ENCODE data around the gene SEMA6A.

SEMA6A gene

DNA sequence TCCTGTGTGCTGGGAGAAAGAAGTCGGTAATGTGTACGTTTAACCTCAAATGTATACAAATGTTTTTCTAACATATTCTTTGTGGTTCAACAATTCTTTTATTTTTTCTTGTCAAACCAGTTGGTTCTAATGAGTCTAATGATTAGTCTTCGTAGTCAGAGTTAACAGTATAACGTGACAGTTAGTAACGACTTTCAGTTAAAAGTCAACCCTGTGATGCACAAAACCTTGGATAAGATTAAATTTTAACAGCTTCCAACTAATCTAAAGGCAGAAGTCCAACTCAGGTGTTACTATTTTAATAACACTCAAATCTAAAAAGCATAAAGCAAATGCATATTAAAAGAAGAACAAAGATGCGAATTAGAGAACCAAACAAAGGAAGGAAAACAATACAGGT, 47.0 kb downstream of the SEMA6A start:
- DNase-seq (ENCODE audit: low read depth in 1 of 2, low spot score in 1 of 2) = no peak
- TF ChIP-seq, protein P1, sequence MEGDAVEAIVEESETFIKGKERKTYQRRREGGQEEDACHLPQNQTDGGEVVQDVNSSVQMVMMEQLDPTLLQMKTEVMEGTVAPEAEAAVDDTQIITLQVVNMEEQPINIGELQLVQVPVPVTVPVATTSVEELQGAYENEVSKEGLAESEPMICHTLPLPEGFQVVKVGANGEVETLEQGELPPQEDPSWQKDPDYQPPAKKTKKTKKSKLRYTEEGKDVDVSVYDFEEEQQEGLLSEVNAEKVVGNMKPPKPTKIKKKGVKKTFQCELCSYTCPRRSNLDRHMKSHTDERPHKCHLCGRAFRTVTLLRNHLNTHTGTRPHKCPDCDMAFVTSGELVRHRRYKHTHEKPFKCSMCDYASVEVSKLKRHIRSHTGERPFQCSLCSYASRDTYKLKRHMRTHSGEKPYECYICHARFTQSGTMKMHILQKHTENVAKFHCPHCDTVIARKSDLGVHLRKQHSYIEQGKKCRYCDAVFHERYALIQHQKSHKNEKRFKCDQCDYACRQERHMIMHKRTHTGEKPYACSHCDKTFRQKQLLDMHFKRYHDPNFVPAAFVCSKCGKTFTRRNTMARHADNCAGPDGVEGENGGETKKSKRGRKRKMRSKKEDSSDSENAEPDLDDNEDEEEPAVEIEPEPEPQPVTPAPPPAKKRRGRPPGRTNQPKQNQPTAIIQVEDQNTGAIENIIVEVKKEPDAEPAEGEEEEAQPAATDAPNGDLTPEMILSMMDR (IDR thresholded peaks at IDR 0.05; ENCODE audit: insufficient read depth, low read length) = no peak
- TF ChIP-seq POLR2AphosphoS5 (IDR thresholded peaks at IDR 0.05; ENCODE audit: low read depth) (no peak), GABPA (IDR thresholded peaks at IDR 0.05; ENCODE audit: low read depth) (no peak), SPI1 (IDR thresholded peaks at IDR 0.05; ENCODE audit: borderline replicate concordance, low read depth) (no peak)
- TF ChIP-seq, protein P2, sequence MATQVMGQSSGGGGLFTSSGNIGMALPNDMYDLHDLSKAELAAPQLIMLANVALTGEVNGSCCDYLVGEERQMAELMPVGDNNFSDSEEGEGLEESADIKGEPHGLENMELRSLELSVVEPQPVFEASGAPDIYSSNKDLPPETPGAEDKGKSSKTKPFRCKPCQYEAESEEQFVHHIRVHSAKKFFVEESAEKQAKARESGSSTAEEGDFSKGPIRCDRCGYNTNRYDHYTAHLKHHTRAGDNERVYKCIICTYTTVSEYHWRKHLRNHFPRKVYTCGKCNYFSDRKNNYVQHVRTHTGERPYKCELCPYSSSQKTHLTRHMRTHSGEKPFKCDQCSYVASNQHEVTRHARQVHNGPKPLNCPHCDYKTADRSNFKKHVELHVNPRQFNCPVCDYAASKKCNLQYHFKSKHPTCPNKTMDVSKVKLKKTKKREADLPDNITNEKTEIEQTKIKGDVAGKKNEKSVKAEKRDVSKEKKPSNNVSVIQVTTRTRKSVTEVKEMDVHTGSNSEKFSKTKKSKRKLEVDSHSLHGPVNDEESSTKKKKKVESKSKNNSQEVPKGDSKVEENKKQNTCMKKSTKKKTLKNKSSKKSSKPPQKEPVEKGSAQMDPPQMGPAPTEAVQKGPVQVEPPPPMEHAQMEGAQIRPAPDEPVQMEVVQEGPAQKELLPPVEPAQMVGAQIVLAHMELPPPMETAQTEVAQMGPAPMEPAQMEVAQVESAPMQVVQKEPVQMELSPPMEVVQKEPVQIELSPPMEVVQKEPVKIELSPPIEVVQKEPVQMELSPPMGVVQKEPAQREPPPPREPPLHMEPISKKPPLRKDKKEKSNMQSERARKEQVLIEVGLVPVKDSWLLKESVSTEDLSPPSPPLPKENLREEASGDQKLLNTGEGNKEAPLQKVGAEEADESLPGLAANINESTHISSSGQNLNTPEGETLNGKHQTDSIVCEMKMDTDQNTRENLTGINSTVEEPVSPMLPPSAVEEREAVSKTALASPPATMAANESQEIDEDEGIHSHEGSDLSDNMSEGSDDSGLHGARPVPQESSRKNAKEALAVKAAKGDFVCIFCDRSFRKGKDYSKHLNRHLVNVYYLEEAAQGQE (IDR thresholded peaks at IDR 0.05; ENCODE audit: insufficient replicate concordance, low read depth) = no peak
- Histone ChIP-seq H3K4me3 (replicated peaks; ENCODE audit: insufficient read depth, low read length) (no peak overlapping the region), H3K27ac (replicated peaks) (no peak overlapping the region), H3K27me3 (ENCODE audit: insufficient read depth, poor library complexity, severe bottlenecking) (no peaks in the 10 kb centered on the region)

DNA sequence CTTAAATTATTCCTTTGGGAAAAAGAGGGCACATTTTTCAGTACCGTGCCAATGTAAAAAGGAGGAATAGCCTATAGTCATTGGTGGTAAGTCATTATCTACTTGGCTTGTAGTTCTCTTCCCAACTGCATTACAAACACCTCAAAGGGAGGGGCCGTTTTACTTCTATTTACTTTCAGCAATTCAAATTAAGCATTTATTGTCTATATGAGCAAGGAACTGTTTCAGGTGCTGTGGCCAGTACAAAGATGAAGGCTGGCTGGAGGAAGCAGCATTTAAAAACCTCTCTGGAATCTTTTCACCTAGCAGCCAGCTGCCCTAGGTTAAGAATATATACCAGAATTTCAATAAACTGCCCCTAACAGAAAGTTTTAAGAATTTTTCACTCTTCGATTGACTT, 48.9 kb downstream of the SEMA6A start:
- Histone ChIP-seq H3K27me3 (ENCODE audit: insufficient read depth, poor library complexity, severe bottlenecking) (no peaks in the 10 kb centered on the region), H3K4me3 (replicated peaks; ENCODE audit: insufficient read depth, low read length) (no peak overlapping the region), H3K27ac (replicated peaks) (no peak overlapping the region)
- TF ChIP-seq GABPA (IDR thresholded peaks at IDR 0.05; ENCODE audit: low read depth) (no peak), POLR2AphosphoS5 (IDR thresholded peaks at IDR 0.05; ENCODE audit: low read depth) (no peak), SPI1 (IDR thresholded peaks at IDR 0.05; ENCODE audit: borderline replicate concordance, low read depth) (no peak)
- TF ChIP-seq, protein P2 (IDR thresholded peaks at IDR 0.05; ENCODE audit: insufficient replicate concordance, low read depth) = no peak
- TF ChIP-seq, protein P1 (IDR thresholded peaks at IDR 0.05; ENCODE audit: insufficient read depth, low read length) = no peak
- DNase-seq (ENCODE audit: low read depth in 1 of 2, low spot score in 1 of 2) = no peak

DNA sequence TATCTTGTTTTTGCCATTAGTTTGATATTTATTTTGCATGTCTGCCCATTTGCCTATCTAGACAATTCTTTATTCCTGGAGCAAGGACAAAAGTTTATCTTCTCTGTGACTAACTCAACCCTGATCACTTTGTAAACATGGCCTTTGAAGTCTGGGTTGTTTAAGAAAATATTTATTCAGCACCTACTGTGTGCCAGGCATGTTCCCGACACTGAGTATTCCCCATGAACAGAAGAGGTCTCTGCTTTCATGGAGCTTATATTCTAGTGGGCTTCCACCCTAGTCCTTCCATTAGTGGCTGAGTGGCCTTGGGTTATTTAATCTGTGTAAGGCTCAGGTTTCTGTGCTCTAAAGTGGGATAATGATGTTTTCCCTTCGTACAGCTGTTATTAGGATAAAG, 49.7 kb downstream of the SEMA6A start:
- TF ChIP-seq SPI1 (IDR thresholded peaks at IDR 0.05; ENCODE audit: borderline replicate concordance, low read depth) = no peak
- TF ChIP-seq, protein P2 (IDR thresholded peaks at IDR 0.05; ENCODE audit: insufficient replicate concordance, low read depth) = no peak
- no peak for TF ChIP-seq POLR2AphosphoS5 (IDR thresholded peaks at IDR 0.05; ENCODE audit: low read depth)
- TF ChIP-seq GABPA (IDR thresholded peaks at IDR 0.05; ENCODE audit: low read depth) = no peak
- TF ChIP-seq, protein P1 (IDR thresholded peaks at IDR 0.05; ENCODE audit: insufficient read depth, low read length) = no peak
- Histone ChIP-seq H3K27me3 (ENCODE audit: insufficient read depth, poor library complexity, severe bottlenecking) (no peaks in the 10 kb centered on the region), H3K27ac (replicated peaks) (no peak overlapping the region)

More for the DNA sequence above, 49.7 kb downstream of the SEMA6A start:
- H3K4me3 ChIP-seq (replicated peaks; ENCODE audit: insufficient read depth, low read length) = no peak overlapping the region
- no peak for DNase-seq (ENCODE audit: low read depth in 1 of 2, low spot score in 1 of 2)
